MM.1S (cell line): Measurements from ENCODE around the gene FAM81A.

Experiments
- DNase-seq: peaks from one replicate; pipeline ENCODE4 v3.0.0-alpha.2; 2015
- H2AFZ ChIP-seq: fragments of 300-600 bp; sonication (generic); 2 replicates; pipeline ENCODE4 v1.6.0; 2016; ENCODE audit warnings: antibody characterized with exemption, low read length
- H3F3A ChIP-seq: fragments of 300-600 bp; sonication (generic); 2 replicates; pipeline ENCODE4 v1.6.1; 2016; ENCODE audit warnings: mild to moderate bottlenecking, antibody characterized with exemption, low read length, moderate library complexity, mixed read lengths; ENCODE audit not compliant: insufficient read depth
- H3K27ac ChIP-seq: fragments of 300-600 bp; sonication (generic); 2 replicates; pipeline ENCODE4 v1.5.1; 2016; ENCODE audit warnings: mild to moderate bottlenecking, low read length
- H3K27me3 ChIP-seq: fragments of 300-600 bp; sonication (generic); replicated peaks from 2 replicates; pipeline ENCODE4 v1.6.0; 2016; ENCODE audit warnings: low read length; ENCODE audit not compliant: insufficient read depth
- H3K36me3 ChIP-seq: fragments of 300-600 bp; sonication (generic); replicated peaks from 2 replicates; pipeline ENCODE4 v1.6.1; 2016; ENCODE audit warnings: mild to moderate bottlenecking, low read length, mixed read lengths; ENCODE audit not compliant: insufficient read depth
- H3K4me1 ChIP-seq: fragments of 300-600 bp; sonication (generic); 2 replicates; pipeline ENCODE4 v1.6.1; 2016; ENCODE audit warnings: low read length, mixed read lengths
- H3K4me2 ChIP-seq: fragments of 300-600 bp; sonication (generic); 2 replicates; pipeline ENCODE4 v1.6.0; 2016; ENCODE audit warnings: low read depth, low read length
- H3K4me3 ChIP-seq: fragments of 300-600 bp; sonication (generic); 2 replicates; pipeline ENCODE4 v1.5.1; 2016; ENCODE audit warnings: low read length, mixed read lengths
- H3K79me2 ChIP-seq: fragments of 300-600 bp; sonication (generic); 2 replicates; pipeline ENCODE4 v1.6.1; 2016; ENCODE audit warnings: mixed run types, low read length, mixed read lengths
- H3K9ac ChIP-seq: fragments of 300-600 bp; sonication (generic); 2 replicates; pipeline ENCODE4 v1.6.1; 2016; ENCODE audit warnings: low read length, mixed read lengths
- H3K9me2 ChIP-seq: fragments of 300-600 bp; sonication (generic); replicated peaks from 2 replicates; pipeline ENCODE4 v1.6.1; 2016; ENCODE audit warnings: mild to moderate bottlenecking, low read length, mixed read lengths; ENCODE audit not compliant: insufficient read depth
- H3K9me3 ChIP-seq: fragments of 300-600 bp; sonication (generic); replicated peaks from 2 replicates; pipeline ENCODE4 v1.6.1; 2016; ENCODE audit warnings: mild to moderate bottlenecking, low read length, mixed read lengths; ENCODE audit not compliant: insufficient read depth
- H4K20me1 ChIP-seq: fragments of 300-600 bp; sonication (generic); 2 replicates; pipeline ENCODE4 v1.6.1; 2016; ENCODE audit warnings: mild to moderate bottlenecking, low read length, moderate library complexity, mixed read lengths; ENCODE audit not compliant: insufficient read depth
- CTCF ChIP-seq: fragments of 300-600 bp; sonication (generic); IDR thresholded peaks from 2 replicates; pipeline ENCODE4 v1.5.1; 2016; ENCODE audit warnings: antibody characterized with exemption, low read length, mixed read lengths
- EZH2 ChIP-seq: fragments of 300-600 bp; sonication (generic); optimal IDR thresholded peaks from 2 replicates; pipeline ENCODE3; 2017; ENCODE audit warnings: low read depth, mild to moderate bottlenecking, antibody characterized with exemption, low read length, mixed read lengths
- EZH2phosphoT487 ChIP-seq: fragments of 300-600 bp; sonication (generic); IDR thresholded peaks from 2 replicates; pipeline ENCODE4 v1.6.1; 2018; ENCODE audit warnings: antibody characterized with exemption, low read length

FAM81A gene

DNA sequence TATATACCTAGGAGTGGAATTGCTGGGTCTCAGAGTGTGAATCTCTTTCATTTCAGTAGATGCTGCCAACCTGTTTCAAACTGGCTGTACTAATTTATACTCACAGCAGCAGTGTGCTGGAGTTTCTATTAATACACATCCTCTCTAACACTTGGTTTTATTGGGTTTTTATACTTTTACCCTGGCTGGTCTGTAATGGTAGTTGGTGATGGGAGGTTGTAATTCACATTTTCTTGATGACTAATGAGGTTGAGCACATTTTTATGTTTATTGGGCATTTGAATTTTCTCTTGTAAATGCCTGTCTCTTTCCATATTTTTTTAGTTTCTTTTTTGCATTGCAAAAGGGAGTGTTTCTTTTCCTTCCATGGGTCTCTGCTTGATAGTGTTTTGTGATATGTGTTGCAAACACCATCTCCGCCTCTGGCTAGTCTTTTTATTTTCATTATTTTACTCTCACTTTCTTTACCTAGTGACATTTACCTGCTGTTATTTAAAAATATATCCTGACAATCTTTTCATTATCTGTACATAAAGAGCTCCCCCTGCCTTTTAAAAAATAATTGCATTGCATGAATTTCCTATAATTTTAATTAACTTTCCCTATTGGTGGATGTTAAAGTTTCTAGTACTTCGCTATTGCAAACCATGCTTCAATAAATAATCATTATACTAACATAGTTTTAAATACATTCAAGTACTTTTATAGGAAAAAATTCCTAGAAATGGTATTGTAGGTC lies 124.6 kb downstream of the FAM81A start:
- H3K4me3 ChIP-seq, result no peak overlapping the region
- no peaks in the 10 kb centered on the region for H3K4me1 ChIP-seq
- H3K27me3 ChIP-seq, result no peaks in the 10 kb centered on the region
- TF ChIP-seq EZH2phosphoT487 (no peak), EZH2 (no peak), CTCF (peak; percentile 18)
- no peaks in the 10 kb centered on the region for H3K9me2 ChIP-seq
- no peak overlapping the region for H3K27ac ChIP-seq
- H3K9ac ChIP-seq, result no peak overlapping the region
- no peaks in the 10 kb centered on the region for H3K9me3 ChIP-seq
- no peaks in the 10 kb centered on the region for H3F3A ChIP-seq
- no peak overlapping the region for H3K4me2 ChIP-seq
- no peak for DNase-seq
- no peak overlapping the region for H2AFZ ChIP-seq
- H3K36me3 ChIP-seq, result no peaks in the 10 kb centered on the region
- no peaks in the 10 kb centered on the region for H4K20me1 ChIP-seq
- no peaks in the 10 kb centered on the region for H3K79me2 ChIP-seq

GRCh38 chr15:59565299-59565698 lies 127.3 kb downstream of the FAM81A start:
- Histone ChIP-seq H3K27ac (no peak overlapping the region), H3K4me3 (no peak overlapping the region), H3F3A (no peaks in the 10 kb centered on the region), H3K4me1 (no peaks in the 10 kb centered on the region), H3K9ac (no peak overlapping the region), H3K27me3 (no peaks in the 10 kb centered on the region), H3K9me3 (no peaks in the 10 kb centered on the region), H3K9me2 (no peaks in the 10 kb centered on the region), H3K4me2 (no peak overlapping the region), H3K36me3 (no peaks in the 10 kb centered on the region), H3K79me2 (no peaks in the 10 kb centered on the region), H2AFZ (no peak overlapping the region), H4K20me1 (no peaks in the 10 kb centered on the region)
- TF ChIP-seq EZH2 (no peak), EZH2phosphoT487 (no peak), CTCF (no peak)
- DNase-seq, result no peak

DNA sequence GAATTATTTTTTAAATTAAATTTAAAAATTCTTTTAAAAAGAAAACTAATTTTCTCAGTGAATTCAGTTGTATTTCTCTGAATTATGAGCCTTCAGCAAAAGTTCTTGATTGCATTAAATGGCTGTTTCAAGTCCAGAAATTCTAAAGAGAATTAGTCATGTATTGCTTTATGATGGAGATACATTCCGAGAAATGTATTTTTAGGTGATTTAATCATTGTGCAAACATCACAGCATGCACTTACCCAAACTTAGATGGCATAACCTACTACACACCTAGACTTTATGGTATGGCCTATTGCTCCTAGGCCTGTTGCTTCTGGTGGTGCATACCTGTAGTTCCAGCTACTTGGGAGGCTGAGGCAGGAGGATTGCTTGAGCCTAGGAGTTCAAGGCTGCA lies 129.3 kb downstream of the FAM81A start:
- Histone ChIP-seq H3K27me3 (no peaks in the 10 kb centered on the region), H2AFZ (no peak overlapping the region), H3K27ac (no peak overlapping the region), H4K20me1 (no peaks in the 10 kb centered on the region), H3K36me3 (no peaks in the 10 kb centered on the region), H3F3A (no peaks in the 10 kb centered on the region), H3K9me2 (no peaks in the 10 kb centered on the region), H3K4me1 (no peaks in the 10 kb centered on the region), H3K9ac (no peak overlapping the region), H3K9me3 (no peaks in the 10 kb centered on the region), H3K79me2 (no peaks in the 10 kb centered on the region), H3K4me2 (no peak overlapping the region), H3K4me3 (no peak overlapping the region)
- no peak for TF ChIP-seq CTCF
- no peak for DNase-seq
